NCI-H345 treated with DMSO at 0.1 percent for 48 hours (cell line): ENCODE measurements around the gene TMEM164.

Experiments
- DNase-seq: peaks from one replicate; lab custom pipeline; 2025; ENCODE audit not compliant: unreplicated experiment; lab: John Stamatoyannopoulos, UW

TMEM164 gene

DNA sequence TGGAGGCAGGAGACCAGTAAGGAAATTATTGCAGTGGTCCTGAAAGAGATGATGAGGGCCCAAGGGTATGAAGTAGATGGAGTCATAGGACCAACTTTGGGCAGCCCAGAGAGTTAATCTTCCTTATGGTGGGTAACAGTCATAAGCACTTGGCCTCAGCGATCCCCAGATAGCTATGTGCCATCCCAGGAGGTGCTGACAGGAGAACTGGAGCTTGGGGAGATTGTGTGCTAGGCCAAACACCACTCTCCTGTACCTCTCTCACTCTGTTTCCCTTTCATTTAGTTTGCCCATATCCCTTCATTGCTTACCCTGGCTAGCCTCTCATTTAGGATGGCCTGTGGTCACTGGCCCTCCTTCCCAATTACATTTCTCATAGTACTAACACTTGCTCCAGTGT is 60.0 kb downstream of the TMEM164 start:
- no peak for DNase-seq

DNA sequence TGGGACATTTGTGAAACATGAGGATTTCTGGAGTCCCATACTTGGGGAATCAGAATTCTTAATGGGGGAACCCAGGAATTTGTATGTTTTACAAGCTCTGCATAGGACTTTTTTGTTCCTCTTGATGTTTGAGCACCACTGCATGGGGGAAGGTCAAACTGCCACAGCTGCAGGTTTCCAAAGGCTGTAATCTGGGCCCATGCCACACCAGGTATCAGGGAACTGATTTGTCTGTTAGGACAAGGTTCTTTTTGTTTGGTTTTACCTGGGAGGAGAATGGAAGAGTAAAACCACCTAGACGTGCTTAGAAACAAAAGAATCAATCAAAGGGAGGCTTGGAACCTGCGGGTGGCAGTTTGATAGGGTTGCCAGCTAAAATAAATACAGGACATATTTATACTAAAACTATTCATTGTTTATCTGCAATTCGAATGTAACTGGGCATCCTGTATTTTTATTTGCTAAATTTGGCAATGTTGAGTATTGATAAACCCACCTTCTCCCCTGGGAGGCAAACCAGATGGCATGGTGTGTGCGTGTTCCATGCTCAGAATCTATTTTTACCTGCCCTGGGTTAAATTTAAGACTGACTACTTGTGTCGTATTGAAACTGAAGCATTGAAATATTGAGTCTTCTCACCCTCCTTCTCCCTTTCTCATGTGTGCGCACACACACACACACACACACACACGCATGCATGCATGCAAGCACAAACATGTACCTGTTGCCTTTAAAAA is 63.7 kb downstream of the TMEM164 start:
- peak; percentile 8 for DNase-seq

DNA sequence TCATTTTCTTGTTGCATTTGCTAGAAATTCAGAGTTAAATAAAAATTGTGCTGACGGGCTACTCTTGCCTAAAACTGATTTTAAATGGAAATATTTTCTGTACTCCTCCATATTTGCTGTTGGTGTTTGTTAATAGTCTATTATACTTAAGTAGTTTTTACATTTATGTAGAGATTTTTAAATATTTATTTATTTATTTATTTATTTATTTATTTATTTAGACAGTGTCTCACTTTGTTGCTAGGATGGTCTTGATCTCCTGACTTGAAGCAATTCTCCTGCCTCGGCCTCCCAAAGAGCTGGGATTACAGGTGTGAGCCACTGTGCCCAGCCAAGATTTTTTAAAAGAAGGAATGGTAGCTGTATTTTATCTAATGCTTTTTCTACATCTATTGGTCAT is 68.1 kb downstream of the TMEM164 start:
- no peak for DNase-seq

DNA sequence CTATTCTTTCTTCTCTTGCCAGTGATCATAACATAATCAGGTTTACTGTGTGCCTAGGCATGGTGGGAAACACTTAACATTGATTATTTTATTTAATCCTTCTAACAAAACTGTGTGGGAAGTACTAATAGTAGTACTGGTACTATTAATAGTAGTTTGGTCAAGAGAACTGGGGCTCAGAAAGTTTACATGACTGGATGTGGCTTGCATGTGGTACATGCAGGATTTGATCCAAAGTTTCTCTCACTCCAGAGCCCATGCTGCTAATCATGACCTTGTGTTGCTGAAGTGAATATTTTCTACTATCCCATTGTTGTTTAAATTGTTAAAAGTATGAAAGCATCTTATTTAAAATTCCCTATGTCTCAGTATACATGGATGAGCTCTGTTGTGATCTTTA is 78.4 kb downstream of the TMEM164 start:
- DNase-seq: no peak

DNA sequence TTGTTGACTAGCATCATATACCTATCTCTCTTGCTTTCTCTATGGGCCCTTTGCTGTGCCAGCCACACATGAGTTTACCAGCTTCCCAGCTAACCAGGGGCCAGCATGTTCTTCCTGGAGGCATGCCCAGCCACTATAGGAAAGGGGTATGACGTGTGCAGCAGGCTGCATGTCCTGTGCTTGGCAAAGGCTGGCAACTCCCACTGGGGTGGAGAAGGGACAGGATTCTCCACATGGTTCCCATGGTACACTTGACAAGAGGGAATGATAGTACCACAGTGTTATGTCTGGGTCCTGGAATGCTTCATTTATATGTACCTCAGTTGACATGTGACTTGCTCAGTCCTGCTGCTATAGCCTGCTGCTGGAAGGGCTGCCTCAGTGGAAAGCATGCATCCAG is 78.8 kb downstream of the TMEM164 start:
- DNase-seq: no peak

DNA sequence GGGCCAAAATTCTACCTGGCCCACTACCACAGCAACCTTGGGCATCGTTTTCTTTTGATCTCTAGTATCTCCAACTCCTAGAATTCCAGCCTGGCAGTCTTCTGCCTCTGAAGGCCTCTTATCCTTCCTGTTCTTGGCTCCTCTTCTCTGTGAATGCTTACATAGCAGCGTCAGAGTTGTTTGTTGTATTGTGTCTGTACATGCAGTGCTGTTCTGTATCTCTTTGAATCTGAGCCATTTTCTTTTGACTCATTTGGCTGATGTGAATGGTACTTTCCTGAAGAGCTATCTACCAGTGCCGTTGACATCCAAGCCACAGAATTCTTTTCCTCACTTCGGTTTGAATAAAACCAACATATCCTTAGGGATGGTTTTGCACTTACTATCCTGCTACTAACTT is 79.2 kb downstream of the TMEM164 start:
- DNase-seq: no peak

DNA sequence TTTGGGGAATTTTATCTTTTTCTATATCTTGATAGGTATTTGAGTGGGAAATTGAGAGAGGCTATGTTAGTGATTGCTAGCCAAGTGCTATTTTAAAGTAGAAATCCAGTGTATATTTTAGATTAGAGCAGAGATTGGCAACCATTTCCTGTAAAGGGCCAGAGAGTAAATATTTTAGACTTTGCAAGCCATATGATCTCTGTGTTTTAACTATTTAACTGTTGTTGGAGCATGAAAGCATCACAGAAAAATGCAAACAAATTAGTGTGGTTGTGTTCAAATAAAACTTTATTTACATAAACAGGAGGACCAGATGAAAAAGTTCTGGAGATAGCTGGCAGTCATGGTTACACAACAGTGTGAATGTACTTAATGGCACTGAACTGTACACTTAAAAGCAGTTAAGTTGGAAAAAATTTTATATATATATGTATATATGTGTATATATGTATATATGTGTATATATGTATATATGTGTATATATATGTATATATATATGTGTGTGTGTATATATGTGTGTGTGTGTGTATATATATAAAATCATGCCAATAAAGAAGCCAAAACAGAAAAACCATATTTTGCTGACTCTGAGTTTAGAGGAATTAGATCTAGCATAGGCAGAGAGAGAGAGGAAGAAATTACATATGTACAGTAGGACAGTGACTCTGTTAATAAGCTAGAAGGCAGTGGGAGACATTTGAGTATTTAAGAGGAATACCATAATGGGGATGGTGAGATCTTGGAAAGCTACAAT is 83.4 kb downstream of the TMEM164 start:
- no peak for DNase-seq

DNA sequence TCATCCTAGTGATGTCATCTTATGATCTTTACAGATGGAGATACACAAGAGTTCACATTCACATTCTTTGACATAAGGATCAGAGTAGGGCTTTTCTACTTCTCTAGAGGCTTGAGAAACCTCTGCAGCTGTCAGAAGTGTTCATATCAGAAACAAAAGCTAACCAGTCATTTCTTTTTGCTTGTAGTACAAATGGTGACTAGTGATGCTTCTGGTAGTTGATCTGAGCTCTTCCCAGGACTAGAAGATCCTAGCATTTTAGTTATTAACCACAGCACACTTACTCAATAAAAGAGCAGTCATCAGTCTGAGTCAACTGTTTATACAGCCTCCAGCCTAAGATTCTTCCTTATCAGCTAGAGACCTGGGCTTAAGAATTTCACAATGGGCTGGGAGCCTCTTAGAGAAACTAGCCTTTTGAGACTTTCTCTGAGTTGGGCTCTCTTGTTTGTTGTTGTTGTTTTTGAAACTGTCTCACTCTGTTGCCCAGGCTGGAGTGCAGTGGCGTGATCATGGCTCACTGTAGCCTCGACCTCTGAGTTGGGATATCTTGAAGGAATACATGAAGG is 84.1 kb downstream of the TMEM164 start:
- DNase-seq: no peak

DNA sequence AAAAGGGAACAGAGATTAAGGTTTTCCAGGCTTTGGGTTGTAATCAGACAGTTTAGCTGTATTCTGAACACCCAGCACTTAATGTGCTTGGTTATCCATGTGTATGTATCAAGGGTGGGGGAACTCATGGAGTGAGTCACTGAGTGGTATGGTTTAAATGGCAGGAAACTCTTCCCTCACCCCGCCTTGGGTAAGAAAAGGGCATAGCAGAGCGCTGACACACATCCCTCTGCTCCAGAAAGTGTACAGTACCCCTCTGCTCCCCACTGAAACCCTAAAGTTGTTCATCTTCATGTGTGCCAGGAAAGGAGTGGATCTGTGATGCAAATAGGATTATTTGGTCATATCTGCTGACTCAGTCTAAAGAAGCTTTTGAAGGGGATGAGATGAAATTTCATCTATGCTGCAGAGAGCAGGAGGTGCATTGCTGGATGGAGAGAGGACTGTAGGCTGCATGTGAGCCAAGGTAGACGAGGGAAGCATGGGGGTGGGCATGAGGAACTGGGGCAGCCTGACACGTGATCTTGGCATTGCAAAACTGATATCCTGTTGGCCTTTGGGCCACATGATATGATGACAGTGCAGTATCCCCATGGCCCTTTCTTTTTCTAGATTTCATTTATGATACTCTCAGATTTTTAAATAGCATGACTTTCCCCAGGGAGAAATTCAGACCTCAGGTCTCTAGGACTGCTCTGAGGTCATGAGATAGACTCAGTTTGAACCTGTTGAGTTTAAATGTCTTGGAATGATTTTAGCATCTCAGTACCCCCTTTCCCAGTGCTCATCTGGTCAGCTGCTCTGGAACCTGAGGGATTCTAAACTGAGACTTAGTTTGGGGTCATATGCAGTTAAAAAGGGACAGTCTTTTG is 84.8 kb downstream of the TMEM164 start:
- DNase-seq: no peak

DNA sequence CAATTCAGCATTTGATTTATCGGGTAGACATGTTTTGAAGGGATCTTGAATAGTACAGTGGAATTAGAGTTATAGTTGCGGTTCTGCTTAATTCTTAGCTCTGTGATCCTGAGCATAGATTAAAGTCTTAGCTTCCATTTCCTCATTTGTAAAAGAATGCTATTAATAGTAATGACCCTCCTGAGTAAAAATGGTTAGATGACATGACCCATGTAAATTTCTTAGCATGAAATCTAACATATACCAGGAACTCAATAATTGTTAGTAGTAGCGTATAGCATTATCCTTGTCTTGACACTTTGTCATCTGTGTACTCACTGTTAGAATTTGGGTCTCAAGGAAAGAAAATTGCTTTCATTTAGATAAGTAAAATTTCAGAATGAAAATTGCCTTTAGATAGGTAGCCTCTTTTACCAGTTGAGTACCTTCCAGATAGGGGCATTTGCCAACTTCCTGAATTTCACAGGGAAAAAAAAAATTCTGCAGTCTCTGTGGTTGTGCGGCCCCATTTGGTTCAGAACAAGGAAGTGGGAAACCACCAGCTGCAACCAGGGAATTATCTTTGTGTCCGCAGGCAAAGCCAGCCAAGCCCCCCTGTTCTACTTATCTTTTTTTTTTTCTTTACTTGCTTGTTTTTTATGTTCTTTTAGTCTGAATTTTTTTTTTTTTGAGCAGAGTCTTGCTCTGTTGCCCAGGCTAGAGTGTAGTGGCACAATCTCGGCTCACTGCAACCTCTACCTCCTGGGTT is 86.9 kb downstream of the TMEM164 start:
- no peak for DNase-seq

DNA sequence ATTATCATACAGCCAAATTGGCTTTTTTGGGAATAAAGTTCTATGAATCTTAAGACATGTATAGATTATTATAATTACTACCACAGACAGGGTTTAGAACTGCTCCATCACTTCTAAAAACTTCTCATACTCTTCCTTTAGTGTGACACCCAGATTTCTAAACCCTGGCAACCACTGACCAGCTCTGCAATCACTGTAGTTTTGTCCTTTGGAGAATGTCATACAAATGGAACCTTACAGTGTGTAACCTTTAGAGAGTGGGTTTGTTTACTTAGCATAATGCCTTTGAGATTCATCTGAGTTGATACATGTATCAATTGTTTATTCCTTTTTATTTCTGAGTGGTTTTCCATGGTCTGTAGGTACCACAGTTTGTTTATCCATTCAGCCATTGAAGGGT is 95.0 kb downstream of the TMEM164 start:
- DNase-seq: peak; percentile 90

DNA sequence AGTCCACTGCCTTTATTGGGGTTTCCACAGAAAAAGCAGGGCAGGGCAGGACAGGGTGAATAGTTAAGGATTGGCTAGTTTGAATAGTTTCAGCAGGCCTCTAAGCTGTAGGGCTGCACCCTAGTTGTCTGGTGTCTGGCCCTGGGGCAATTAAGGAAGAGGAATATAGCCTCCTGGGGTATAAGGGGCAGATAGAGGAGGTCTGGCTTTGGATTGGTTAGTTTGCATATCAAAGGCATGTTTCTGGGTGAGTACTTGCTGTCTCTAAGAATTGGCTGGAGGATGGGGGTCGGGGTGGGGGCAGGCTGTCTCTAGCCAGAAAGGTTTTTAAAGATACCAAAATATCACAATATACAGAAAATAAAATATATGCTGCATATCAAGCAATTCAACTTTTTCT is 100.4 kb downstream of the TMEM164 start:
- no peak for DNase-seq

DNA sequence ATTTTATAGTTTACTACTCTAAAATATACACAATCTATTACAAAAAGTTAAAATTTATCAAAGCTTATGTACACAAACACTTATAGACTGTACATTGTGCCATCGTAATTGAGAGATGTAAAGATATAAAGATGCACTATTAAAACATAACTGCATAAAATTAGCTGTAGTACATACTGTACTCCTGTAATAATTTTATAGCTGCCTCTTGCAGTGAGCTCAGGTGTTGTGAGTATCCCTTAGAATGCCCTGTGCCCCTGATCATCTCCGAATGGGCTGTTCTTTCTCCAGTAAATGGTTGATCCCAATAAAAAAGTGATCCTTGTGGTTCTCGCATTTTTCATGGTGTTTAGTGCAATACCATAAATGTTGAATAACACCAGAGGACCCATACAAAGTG is 101.2 kb downstream of the TMEM164 start:
- DNase-seq: no peak

DNA sequence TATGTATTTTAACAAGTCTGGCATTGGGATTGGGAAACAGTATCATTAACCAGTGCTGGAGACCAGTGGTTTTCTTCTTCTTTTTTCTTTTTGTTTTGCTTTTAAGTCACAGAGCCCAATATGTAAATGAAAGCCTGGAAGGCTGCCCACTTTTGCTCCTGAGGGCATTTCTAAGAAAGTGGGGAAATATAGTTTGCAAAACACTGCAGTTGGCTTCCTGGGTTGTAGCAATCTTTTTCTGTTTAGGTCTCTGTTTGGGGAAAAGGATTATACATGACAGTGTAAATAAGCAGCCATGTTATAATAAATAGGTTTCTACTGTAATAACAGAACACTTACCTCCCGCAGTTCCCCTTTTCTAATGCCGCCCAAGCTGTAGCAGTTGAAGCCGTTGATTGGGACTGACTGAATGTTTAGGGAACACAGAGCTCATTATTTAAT is 105.5 kb downstream of the TMEM164 start:
- no peak for DNase-seq

DNA sequence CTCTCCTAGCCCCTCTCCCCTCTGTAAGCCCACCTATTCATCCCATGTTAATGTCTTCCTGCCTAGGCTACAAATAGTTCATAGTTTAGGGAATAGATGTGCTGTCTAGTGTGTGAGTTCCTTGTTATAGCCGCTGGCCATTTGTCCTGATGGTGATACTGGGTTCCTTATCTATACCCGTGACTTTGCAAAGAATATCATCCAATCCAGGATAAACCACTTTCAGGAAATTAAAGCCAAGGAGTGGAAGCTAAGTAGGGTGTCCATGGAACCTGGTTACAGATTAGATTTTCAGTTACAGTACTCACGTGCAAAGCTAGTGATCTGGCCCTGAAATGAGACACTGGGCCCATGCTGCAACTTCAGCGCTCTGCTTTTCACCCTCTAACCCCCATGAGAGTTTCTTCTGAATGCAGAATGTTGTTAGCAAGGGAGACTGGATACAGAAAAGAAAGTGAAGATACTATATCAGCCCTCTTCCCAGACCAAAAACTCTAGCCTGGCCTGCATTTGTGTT is 111.4 kb downstream of the TMEM164 start:
- no peak for DNase-seq

DNA sequence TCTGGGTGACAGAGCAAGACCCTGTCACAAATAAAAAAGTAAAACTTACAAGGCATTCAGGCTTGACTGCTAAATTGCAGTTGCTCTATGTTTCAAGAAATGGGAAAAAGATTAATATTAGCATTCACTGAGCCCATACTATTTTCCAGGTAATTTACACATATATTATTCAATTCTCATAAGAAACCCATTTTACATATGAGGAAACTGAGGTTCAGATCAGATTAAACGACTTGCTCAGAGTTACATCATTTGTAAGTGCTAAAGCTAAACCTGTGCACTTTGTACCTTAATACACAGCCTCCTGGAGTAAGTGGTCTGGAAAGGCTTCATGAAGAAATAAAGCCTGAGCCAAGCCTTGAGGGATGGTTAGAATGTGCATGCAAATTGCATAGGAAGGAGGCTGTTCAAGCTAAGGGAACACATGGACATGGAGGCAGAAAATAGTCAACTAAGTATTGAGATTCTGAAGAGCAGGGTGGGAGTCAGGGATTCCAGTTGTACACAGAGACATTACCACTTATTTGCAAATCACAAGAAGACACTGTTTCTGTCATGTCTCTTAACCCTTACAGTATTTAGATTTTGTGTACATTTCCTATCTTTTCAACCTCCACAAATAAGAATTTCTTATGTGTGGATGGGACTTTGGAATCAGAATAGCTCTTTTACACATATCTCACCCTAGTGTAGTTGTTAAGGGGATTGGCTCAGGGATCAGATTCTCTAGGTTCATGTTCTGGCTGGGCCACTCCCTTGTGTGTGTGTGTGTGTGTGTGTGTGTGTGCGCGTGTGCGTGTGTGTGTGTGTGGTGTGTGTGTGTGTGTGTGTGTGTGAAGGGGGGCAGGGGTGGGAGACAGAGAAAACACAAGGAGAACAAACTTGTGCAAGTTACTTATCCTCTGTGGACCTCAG is 113.4 kb downstream of the TMEM164 start:
- DNase-seq: no peak

DNA sequence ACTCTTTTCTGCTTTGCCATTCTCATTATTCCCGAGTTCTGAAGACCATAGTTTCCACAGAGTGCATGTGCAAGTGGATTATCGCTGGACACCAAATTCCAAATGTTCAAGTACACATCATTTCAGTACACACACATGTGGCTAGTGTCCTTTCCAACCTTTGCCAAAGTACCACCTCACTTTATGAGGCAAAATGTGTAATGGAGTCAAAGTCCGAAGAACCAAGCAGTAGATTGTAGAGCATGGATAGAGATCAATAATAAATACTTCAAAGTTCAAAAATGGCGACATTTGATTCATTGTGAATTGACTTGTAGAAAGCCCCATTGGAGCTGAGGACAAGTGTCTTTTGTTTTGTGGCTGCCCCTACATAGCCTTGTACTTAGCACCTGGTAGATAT is 115.6 kb downstream of the TMEM164 start:
- no peak for DNase-seq

DNA sequence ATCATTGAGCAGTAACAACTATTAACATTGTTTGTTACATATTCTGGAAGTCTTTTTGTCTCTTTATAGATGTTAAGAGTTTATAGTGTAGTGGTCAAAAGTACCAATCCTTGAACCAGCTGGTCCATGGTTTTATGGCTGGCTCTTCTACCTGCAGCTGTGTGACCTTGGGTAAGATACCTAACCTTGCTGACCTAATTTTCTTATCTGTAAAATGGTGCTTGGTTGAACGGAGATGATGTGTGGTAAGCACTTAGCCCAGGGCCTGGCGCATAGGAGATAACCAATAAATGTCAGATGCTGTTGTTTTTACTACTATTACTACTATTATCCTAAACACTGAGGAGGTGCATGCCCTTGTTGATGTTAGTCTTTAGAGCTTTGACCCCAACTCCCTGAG is 116.6 kb downstream of the TMEM164 start:
- DNase-seq: no peak

DNA sequence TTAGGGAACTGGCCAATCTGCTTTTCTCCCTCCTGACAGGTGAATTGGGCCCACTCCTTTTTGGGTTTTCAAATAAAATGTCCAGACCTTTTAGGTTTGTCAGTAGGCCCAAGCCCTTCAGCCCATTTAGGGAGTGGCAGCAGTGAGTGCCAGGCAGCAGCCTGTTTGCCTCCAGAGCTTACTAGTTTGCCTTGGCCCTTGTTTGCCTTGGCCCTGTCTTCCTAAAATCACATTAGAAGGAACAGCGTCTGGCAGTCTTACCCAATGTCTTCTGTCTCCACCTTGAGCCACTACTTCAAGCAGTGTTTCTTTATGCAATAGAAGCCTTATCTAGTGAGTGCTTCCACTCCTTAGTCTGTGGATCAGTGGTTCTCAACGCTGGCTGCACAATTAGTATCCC is 117.1 kb downstream of the TMEM164 start:
- DNase-seq: no peak
